ENCODE data around the gene PIK3R2. TPM values are rescaled to one million over a fixed set of nuclear protein-coding genes. Genes with fewer than 3 reads are reported as not detected.
A peak's percentile ranks its signal among the peaks of the same experiment; 100 is the strongest.

PIK3R2 gene
- total and polyA plus RNA-seq, 2 of the 13 experiments (the other 11 are each of a cell fraction or from before 2014, with no cell fraction given): 18.6 to 25.3 TPM

- TF ChIP-seq PCBP1 (IDR thresholded peaks at IDR 0.05; ENCODE audit: borderline replicate concordance, low read depth, low read length) (0 out of 2 replicates have a peak, but pooled peaks have one; percentile 6), ZNF562 (CRISPR knock-in tag; IDR thresholded peaks at IDR 0.05; ENCODE audit: borderline replicate concordance) (no peak), ARID4A (CRISPR knock-in tag; IDR thresholded peaks at IDR 0.05; ENCODE audit: borderline replicate concordance) (peak; percentile 76), SP1 (IDR thresholded peaks at IDR 0.05) (no peak), SP1 (CRISPR knock-in tag; IDR thresholded peaks at IDR 0.05) (peak; percentile 77), UBTF (CRISPR knock-in tag; IDR thresholded peaks at IDR 0.05) (peak; percentile 45; the same call in 1 of the 2 replicates), POLR2G (IDR thresholded peaks at IDR 0.05; ENCODE audit: low read depth, low read length) (0 out of 2 replicates have a peak, but pooled peaks have one; percentile 39), ETV6 (CRISPR knock-in tag; conservative IDR thresholded peaks at IDR 0.05) (no peak), KDM5B (CRISPR knock-in tag; IDR thresholded peaks at IDR 0.05; ENCODE audit: borderline replicate concordance) (peak; percentile 29; the same call in 1 of the 2 replicates), ZBTB33 (CRISPR knock-in tag; IDR thresholded peaks at IDR 0.05) (no peak), SSRP1 (CRISPR knock-in tag; IDR thresholded peaks at IDR 0.05) (no peak), SALL1 (CRISPR knock-in tag; IDR thresholded peaks at IDR 0.05) (peak; percentile 7; the same call in 1 of the 2 replicates), ZNF879 (CRISPR knock-in tag; IDR thresholded peaks at IDR 0.05) (no peak), SMARCC2 (IDR thresholded peaks at IDR 0.05) (no peak), SRF (IDR thresholded peaks at IDR 0.05; ENCODE audit: low read depth, low read length) (no peak), SP4 (CRISPR knock-in tag; IDR thresholded peaks at IDR 0.05) (peak; percentile 95), ARID5B (CRISPR knock-in tag; IDR thresholded peaks at IDR 0.05) (no peak), KLF9 (CRISPR knock-in tag; IDR thresholded peaks at IDR 0.05; ENCODE audit: low read depth) (peak; percentile 59; the same call in 1 of the 2 replicates)
Observed at GRCh38 chr19:18117692-18118378, 35.1 kb upstream of the PIK3R2 start (continued).
